Germinal center (tissue), 1 donor: ENCODE results near the gene TMEM132C.

ENCODE experiments used
- DNase-seq: peaks from one replicate; pipeline ENCODE4 v3.0.0; 2012; ENCODE audit warnings: mixed read lengths, low spot score

The TMEM132C gene

GRCh38 chr12:128667193-128667592 lies 400.2 kb downstream of the TMEM132C start:
- no peak for DNase-seq

- DNase-seq = no peak
These were observed 404.6 kb downstream of the TMEM132C start for GRCh38 chr12:128671528-128672042.

GRCh38 chr12:128672428-128672827 lies 405.5 kb downstream of the TMEM132C start:
- no peak for DNase-seq

GRCh38 chr12:128672893-128673292 lies 405.9 kb downstream of the TMEM132C start:
- no peak for DNase-seq

GRCh38 chr12:128675576-128675975 lies 408.6 kb downstream of the TMEM132C start:
- no peak for DNase-seq

- no peak for DNase-seq
These were observed 413.6 kb downstream of the TMEM132C start for GRCh38 chr12:128680555-128680954.

- no peak for DNase-seq
These were observed 415.7 kb downstream of the TMEM132C start for GRCh38 chr12:128682548-128683275.

GRCh38 chr12:128684352-128684751 lies 417.4 kb downstream of the TMEM132C start:
- no peak for DNase-seq

GRCh38 chr12:128685903-128686475 lies 419.0 kb downstream of the TMEM132C start:
- DNase-seq = no peak

- DNase-seq = no peak
These were observed 420.9 kb downstream of the TMEM132C start for GRCh38 chr12:128687851-128688250.

- no peak for DNase-seq
These were observed 423.7 kb downstream of the TMEM132C start for GRCh38 chr12:128690641-128691040.

GRCh38 chr12:128693115-128693514 lies 426.1 kb downstream of the TMEM132C start:
- DNase-seq = no peak

GRCh38 chr12:128693771-128694170 lies 426.8 kb downstream of the TMEM132C start:
- no peak for DNase-seq

GRCh38 chr12:128694445-128694844 lies 427.5 kb downstream of the TMEM132C start:
- no peak for DNase-seq

GRCh38 chr12:128695697-128696096 lies 428.7 kb downstream of the TMEM132C start:
- DNase-seq = no peak

GRCh38 chr12:128698301-128698972 lies 431.5 kb downstream of the TMEM132C start:
- DNase-seq = no peak

GRCh38 chr12:128699106-128699505 lies 432.1 kb downstream of the TMEM132C start:
- DNase-seq = no peak

- no peak for DNase-seq
These were observed 435.4 kb downstream of the TMEM132C start for GRCh38 chr12:128702371-128702770.

GRCh38 chr12:128705140-128705539 lies 438.2 kb downstream of the TMEM132C start:
- no peak for DNase-seq

GRCh38 chr12:128707488-128707887 lies 440.5 kb downstream of the TMEM132C start:
- DNase-seq = no peak

- DNase-seq = no peak
These were observed 441.8 kb downstream of the TMEM132C start for GRCh38 chr12:128708789-128709188.

GRCh38 chr12:128709660-128710059 lies 442.7 kb downstream of the TMEM132C start:
- no peak for DNase-seq

- DNase-seq = no peak
These were observed 444.5 kb downstream of the TMEM132C start for GRCh38 chr12:128711486-128711885.
